Measurements from ENCODE around the gene STEAP4.
"Not testable (repeated sequence)": the region's sequence is repeated elsewhere in the genome, so short reads cannot be mapped to it uniquely, and the experiment has no call there.

The STEAP4 gene

DNA sequence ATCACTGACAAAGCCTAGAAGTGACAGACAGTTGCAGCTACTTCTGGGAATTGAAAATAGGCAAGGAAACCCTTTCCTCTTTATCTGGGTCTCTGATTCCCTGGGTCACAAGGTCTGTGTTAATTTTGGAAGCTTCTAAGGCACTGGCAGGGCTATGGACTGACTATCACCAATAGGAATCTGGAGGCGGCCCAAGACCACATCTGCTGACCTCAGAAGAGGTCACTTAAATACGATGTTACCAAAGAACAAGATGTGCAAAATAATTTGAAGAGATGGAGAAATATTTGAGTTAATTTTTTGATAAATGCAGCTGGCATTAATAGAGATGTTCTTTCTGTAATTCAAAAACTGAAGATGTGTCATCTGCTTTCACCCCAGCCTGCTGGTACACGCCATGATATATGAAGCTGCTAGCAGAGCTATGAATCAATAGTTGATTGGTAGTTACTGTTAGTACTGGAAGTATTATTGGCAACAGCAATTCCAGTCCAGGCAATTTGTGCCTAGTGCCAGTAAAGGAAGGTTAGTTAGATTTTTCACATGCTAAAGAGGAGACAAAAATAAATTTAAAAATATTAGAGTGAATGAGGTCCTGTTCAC is 5.5 kb upstream of the STEAP4 start:
- no peak for DNase-seq

- DNase-seq: no peak
These were observed 5.0 kb upstream of the STEAP4 start for GRCh38 chr7:88311675-88312036.

- no peak for DNase-seq
These were observed 4.4 kb upstream of the STEAP4 start for GRCh38 chr7:88310956-88311674.

DNA sequence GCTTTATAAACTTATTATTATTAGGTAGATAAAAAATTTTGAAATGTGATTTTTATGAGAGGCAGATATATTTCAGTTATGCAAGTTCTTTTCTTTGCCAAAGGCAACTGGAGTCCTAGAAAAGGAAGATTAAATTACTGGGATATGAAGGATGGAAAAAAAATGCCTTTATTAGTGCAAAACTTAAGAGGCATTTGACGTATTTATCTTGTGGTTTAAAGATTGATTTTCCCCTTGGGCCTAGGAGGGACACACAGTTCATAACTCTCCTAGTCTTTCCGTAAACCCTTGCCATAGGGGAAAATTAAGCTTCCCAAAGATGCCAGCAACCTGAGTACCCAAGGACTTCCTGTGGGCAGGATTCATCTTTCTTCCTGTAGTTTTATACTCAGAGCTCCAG is 3.1 kb upstream of the STEAP4 start:
- DNase-seq: no peak

GRCh38 chr7:88307823-88308222 is 1.1 kb upstream of the STEAP4 start:
- DNase-seq: no peak

DNA sequence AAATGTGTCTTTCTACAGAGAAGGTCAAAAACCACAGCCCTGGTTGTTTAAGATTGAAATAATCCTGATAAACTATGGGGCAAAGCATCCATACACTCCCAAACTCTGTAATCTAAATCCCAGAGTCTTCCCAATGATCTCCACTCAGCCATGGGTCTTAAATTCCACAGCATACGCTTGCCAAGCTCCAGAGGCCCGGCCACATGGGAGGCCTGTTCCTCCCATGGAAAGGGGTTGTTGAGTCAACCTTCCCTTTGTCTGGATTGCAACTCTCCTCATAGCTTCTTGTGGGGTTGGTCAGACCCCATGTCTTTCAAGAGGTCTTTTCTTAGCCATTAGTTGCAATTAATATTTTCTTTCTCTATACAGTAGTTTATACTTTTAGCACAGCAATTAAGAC is 718 bp upstream of the STEAP4 start:
- no peak for DNase-seq

- no peak for DNase-seq
These were observed 1.6 kb downstream of the STEAP4 start for GRCh38 chr7:88305044-88305443.

DNA sequence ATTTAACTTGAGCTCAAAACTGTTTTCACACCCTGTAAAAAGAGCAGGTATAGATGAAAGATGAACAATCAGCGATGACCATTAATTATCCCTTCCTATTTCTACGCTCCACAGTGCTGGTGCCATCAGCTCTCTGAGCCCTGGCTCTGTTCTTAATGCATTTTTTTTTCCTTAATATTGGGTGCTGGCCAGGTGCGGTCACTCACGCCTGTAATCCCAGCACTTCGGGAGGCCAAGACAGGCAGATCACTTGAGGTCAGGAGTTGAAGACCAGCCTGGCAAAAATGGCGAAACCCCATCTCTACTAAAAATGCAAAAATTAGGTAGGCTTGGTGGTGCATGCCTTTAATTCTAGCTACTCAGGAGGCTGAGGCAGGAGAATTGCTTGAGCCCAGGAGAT is 4.2 kb downstream of the STEAP4 start:
- DNase-seq: no peak

DNA sequence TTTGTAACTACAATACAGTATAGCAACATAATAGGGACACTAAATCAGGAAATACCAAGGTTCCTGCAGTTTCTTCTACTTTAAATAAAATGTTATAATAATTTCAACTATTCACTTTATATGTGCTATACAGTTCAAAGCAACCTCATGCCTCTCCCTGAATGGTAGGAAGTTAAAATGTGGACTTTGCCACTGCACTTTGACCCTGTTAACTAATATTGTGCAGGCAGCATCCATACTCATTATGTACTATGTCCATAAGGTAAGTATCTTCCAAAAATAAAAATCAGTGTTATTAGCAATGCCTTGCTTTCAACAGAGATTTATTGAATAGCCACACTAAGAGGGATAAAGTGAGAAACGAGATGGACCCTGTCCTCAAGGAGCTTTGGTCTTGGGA is 4.8 kb downstream of the STEAP4 start:
- DNase-seq: no peak

GRCh38 chr7:88300401-88300945 is 6.2 kb downstream of the STEAP4 start:
- DNase-seq: no peak

DNA sequence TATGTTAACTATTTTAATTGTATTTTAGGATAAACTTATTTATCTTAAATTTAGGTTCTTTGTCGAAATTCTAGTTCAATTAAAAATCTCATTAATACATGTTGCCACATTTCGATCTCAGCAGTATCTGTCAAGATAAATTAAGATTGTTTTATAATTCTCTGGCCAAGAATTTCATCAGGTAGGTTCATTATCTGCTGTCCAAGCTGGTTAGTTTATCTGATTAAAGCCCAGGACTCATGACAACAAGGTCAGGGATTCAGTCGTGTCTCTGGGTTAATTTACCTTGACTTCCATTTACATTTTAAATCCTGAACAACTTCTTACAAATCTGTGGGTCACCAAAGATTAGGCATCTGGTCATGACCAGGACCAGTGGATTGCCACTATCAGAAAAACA is 7.6 kb downstream of the STEAP4 start:
- no peak for DNase-seq

DNA sequence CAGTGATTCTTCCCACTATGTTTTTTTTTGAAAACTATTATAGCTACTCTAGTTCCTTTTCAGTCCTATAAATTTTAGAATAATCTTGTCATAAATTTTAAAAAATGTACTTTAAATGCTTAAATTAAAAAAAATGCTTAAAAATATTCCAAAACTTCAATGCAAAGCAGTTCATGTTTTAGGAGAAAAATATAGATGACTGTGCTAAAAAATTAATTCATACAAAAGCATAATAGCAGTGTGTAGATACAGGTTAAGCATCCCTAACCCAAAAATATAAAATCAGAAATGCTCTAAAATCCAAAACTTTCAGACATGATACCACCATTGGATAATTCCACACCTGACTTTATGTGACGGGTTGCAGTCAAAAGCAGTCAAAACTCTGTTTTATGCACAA is 12.8 kb downstream of the STEAP4 start:
- no peak for DNase-seq

- no peak for DNase-seq
These were observed 15.1 kb downstream of the STEAP4 start for GRCh38 chr7:88291398-88292173.

DNA sequence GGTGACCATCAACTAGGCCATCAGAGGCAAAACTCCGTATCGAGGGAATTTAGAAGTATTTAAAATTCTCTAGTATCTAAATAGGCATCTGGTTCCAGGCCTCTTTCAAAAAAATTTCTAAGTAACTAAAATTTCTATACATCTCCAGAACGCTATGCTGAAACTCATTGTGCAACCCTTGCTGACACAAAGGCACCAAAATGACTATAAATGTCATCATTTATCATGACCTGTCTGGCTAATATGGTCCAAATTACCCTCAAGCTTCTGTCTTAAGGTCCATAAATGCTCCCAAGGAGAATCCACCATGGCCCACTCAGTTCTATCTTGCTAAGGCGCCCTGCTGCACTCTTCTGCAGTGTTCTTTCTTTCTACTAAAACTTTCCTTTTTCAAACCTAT is 16.2 kb downstream of the STEAP4 start:
- no peak for DNase-seq

DNA sequence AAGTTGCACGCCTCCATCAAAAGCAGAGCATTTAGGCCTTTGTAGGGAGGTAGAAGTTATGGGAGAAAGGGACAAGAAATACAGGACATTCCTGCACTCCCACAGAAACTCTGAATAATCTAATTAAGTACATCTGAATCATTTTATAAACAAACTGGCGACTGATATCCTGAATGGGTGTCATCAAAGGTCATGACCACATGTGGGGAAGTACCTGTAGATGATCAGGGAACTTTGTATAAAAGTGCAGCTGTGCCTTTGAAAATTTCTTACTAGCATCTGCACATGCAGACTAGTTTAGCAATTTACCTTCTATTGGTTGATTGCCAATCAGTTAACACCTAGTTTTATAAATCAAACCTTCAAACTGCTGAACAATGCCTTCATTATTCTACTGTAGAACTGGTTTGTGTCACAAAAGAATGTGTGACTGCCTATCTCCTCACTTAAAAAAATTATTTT is 17.1 kb downstream of the STEAP4 start:
- no peak for DNase-seq

- DNase-seq: no peak
These were observed 24.9 kb downstream of the STEAP4 start for GRCh38 chr7:88281749-88282148.

DNA sequence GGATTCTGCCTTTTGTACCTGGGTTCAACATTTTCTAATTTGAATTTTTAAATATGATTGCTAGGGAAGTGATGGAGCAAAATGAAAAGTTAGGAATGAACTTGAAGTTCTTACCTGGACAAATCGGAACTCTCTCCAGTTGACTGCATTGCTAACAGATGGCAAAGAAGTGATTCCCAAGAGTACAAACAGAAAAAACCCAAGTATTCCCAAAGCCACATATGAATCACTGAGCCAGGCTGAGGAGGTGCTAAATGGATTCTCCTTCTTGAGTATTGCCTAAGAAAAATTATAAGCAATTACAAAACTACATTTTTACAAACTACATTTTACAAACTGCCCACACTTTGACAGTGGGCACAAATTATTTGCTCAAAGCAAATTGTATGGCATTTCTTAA is 25.9 kb downstream of the STEAP4 start:
- DNase-seq: no peak

GRCh38 chr7:88279323-88279722 is 27.4 kb downstream of the STEAP4 start:
- no peak for DNase-seq

- DNase-seq: no peak
These were observed 27.8 kb downstream of the STEAP4 start for GRCh38 chr7:88278881-88279280.

GRCh38 chr7:88276605-88277153 is 30.0 kb downstream of the STEAP4 start:
- no peak for DNase-seq

GRCh38 chr7:88274856-88275255 is 31.8 kb downstream of the STEAP4 start:
- DNase-seq: not testable (repeated sequence)

GRCh38 chr7:88269586-88269985 is 37.1 kb downstream of the STEAP4 start:
- DNase-seq: no peak

DNA sequence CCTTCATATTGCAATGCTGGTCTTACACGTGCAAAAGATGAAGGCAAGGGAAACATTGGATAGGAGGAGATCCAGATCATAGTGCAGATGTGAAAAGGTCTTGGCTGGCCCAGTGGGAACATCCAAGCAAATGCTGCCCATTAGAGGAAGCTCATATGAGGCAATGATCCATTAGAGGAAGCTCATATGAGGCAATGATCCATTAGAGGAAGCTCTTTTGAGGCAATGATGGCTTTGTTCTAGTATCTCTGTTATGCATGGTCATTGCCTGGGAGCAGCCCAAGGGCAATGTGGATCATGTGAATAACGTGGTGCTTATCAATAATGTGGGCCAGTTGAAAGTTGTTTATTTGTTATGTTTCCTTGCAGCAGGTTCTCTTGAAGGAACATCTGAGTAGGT is 37.8 kb downstream of the STEAP4 start:
- DNase-seq: no peak
